Epithelial cell of proximal tubule (primary cell): ENCODE results near the gene MAP4K5. TPM values are rescaled to one million over a fixed set of nuclear protein-coding genes. Genes with fewer than 3 reads are reported as not detected.
"Not testable (repeated sequence)": the region's sequence is repeated elsewhere in the genome, so short reads cannot be mapped to it uniquely, and the experiment has no call there.

Source experiments
- DNase-seq: peaks from one replicate; pipeline ENCODE4 v3.0.0-alpha.2; 2011; ENCODE audit warnings: low read depth
- H3K4me3 ChIP-seq: 2 replicates; pipeline ENCODE4 v1.5.1; 2011; ENCODE audit warnings: low read depth, mild to moderate bottlenecking, low read length
- total RNA-seq: library from RNA; depleted of rRNA; stranded (reverse); fragments of >200 nt; gene quantifications from 2 replicates; pipeline ENCODE4 v1.2.3, GENCODE V29; 2015
- TF ChIP-seq, protein P1 (sequence below): conservative IDR thresholded peaks from 2 replicates; pipeline ENCODE4 v1.5.1; 2012; ENCODE audit warnings: low read depth, mild to moderate bottlenecking, low read length

The MAP4K5 gene
- total RNA-seq, 1 donor from 2014 or later = 128 TPM

DNA sequence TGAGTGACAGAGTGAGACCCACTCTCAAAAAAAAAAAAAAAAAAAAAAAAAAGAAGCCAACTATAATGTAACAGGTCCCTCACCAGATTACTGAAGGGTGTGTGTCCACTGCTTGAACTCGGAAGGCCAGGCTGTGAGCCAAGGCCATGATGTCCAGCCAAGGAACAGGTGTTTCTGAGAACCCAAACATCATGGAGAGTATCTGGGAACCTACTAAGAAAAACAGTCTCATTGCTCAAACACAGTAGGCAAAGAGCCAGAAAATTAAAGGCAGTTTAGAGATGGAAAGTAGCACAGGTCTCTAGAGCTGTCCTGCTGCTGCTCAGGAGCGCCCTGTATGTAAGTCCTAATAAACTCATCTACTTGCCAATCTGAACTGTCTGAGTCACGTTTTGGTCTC lies 12.5 kb upstream of the MAP4K5 start:
- TF ChIP-seq, protein P1, sequence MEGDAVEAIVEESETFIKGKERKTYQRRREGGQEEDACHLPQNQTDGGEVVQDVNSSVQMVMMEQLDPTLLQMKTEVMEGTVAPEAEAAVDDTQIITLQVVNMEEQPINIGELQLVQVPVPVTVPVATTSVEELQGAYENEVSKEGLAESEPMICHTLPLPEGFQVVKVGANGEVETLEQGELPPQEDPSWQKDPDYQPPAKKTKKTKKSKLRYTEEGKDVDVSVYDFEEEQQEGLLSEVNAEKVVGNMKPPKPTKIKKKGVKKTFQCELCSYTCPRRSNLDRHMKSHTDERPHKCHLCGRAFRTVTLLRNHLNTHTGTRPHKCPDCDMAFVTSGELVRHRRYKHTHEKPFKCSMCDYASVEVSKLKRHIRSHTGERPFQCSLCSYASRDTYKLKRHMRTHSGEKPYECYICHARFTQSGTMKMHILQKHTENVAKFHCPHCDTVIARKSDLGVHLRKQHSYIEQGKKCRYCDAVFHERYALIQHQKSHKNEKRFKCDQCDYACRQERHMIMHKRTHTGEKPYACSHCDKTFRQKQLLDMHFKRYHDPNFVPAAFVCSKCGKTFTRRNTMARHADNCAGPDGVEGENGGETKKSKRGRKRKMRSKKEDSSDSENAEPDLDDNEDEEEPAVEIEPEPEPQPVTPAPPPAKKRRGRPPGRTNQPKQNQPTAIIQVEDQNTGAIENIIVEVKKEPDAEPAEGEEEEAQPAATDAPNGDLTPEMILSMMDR = no peak
- no peak overlapping the region for H3K4me3 ChIP-seq
- no peak for DNase-seq

DNA sequence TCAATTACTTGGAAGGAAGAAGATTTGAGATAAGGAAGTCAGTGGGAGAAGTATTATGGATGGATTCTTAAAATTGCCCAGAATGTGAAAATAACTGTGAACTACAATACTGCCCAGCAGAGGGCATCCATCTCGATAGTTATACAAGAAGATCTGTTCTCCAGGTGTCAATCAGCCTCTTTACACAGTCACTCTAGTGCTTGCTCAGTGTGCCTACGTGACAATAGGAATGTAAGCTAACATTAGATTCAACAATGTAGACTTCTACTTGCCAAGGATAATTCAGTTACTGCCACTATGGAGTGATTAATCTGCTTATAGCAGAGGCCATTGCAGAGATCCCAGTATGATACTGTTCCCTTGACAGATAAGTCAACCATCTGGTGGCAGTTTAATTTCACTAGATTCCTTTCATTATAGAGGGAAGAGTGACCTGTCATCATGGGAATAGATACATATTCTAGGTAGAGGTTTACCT lies 10.6 kb upstream of the MAP4K5 start:
- TF ChIP-seq, protein P1 = peak; percentile 63
- DNase-seq = no peak
- H3K4me3 ChIP-seq = no peak overlapping the region

DNA sequence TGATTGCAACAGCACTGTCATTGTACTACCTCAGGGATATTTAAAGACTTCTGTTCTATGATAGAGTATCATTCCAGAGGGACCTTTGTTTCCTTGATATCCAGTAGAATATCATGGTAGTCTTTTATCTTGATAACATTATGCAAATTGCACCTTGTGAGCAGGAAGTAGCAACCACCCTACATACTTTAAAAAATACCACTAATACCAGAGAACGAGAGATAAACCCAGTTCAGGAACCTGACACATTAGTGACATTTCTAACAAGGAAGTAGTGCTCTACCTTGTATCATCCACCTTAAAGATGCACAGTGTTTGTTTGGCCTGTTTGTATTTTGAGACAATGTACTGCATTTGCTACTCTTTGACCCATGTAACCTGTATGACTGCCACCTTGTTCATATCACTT lies 8.8 kb upstream of the MAP4K5 start:
- no peak overlapping the region for H3K4me3 ChIP-seq
- TF ChIP-seq, protein P1 = no peak
- DNase-seq = no peak

DNA sequence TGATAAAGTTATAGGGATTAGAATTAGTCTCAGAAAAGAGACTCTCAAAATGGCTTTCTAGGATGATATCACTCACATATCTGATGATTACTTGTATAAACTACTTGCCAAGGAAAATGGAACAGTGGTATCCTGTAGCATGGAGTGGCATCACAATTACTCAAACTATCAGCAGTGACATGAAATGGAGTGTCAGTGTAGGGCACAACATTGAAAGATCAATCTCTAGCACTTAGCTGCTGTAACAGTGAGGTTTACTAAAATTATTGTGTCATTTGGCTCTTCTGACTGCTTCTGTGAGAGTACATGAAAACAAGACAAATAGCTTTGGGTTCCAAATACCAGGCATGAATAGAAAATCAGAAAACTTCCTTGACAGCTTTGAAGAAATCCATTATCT lies 6.7 kb upstream of the MAP4K5 start:
- TF ChIP-seq, protein P1 = no peak
- H3K4me3 ChIP-seq = no peak overlapping the region
- no peak for DNase-seq

DNA sequence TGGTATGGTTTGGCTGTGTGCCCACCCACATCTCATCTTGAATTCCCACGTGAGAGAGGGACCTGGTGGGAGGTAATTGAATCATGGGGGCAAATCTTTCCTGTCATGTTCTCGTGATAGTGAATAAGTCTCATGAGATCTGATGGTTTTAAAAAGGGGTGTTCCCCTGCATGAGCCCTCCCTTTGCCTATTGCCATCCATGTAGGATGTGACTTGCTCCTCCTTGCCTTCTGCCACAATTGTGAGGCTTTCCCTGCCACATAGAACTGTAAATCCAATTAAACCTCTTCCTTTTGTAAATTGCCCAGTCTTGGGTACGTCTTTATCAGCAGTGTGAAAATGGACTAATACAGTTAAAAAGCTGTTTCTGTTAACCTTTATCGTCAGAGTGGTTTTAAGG lies 5.7 kb upstream of the MAP4K5 start:
- DNase-seq, H3K4me3 ChIP-seq: not testable (repeated sequence)

DNA sequence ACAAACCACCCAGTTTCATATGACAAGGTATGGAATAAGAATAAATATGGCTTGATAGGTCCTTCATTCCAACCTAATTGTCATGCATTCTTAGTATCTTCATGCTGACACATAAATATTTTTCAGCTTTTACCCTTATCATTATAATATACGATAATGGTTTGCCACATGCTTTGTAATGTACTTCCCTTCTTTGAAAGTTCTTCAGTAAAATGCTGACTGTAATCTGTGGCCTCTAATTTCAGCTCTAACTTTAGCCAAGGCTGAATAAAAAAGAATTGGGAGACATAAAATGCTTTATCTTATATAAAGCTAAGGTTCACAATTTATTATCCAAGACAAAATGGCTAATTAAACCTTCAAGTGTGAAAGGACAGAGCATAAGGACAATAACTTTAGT lies 2.6 kb upstream of the MAP4K5 start:
- TF ChIP-seq, protein P1 = no peak
- no peak for DNase-seq
- H3K4me3 ChIP-seq = no peak overlapping the region

DNA sequence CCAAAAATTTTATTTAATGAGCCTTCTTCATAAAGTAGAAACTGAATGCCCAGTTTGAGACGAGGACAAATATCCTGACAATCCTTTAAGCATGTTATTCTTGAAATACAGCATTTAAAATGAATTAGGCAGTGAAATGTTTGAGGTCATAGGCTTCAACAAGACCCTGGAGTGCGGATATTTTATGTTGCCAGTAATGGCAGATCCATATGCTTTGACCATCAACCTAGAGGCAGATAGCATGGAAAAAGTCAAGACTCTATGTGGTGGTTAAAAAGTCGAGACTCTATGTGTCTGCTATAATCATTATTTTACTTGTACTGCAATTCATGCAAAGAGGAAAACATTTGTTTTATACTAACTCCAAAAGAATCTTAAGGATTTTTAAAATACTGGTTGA lies 2.0 kb upstream of the MAP4K5 start:
- no peak for DNase-seq
- TF ChIP-seq, protein P1 = no peak
- H3K4me3 ChIP-seq = no peak overlapping the region
